ENCODE data around the gene ARAP3. TPM values are rescaled to one million over a fixed set of nuclear protein-coding genes. Genes with fewer than 3 reads are reported as not detected.

Gene ARAP3
- total RNA-seq, 1 experiment from 2014 or later = 15.1 TPM

- no peak for TF ChIP-seq EZH2 (IDR thresholded peaks at IDR 0.05)
Measured at GRCh38 chr5:141722266-141722665, 40.2 kb upstream of the ARAP3 start (continued).

- no TSS peak for BruUV-seq (replicated peaks)
- H3K36me3 ChIP-seq (ENCODE audit: control insufficient read depth in 1 of 2, insufficient read depth in 2 of 2, low read length in 2 of 2) = no peaks in the 10 kb centered on the region
- H3K4me3 ChIP-seq (replicated peaks in 1 of 2; ENCODE audit: low read depth in 1 of 2, low read length in 2 of 2) = no peak overlapping the region
- no peak for TF ChIP-seq EZH2phosphoT487 (IDR thresholded peaks at IDR 0.05; ENCODE audit: borderline replicate concordance)
- no peak for TF ChIP-seq CBX3 (IDR thresholded peaks at IDR 0.05; ENCODE audit: low read depth)
- H3K9ac ChIP-seq (ENCODE audit: low read length) = no peak overlapping the region
- no peak overlapping the region for H2AFZ ChIP-seq (ENCODE audit: low read depth, low read length, poor library complexity, severe bottlenecking)
- ChIA-PET RAD21 (ENCODE audit: low non-redundant PET in 1 of 2, low total read pairs in 2 of 2, uncharacterized antibody in 2 of 2, unreplicated experiment in 2 of 2) (no interaction called here), POLR2A (no interaction called here), CTCF (interaction anchor here (1.0 to 1.2 kb wide), 2 partner anchors 94 to 252 kb away, joined by 3 read pairs; partner anchors contain the start of gene RNF14)
- no peaks in the 10 kb centered on the region for H4K20me1 ChIP-seq (ENCODE audit: insufficient read depth)
- DNase-seq (ENCODE audit: low read depth, low spot score) (no peak), ATAC-seq (no peak; the same call in 1 of the 2 replicates)
- no peak overlapping the region for H3K27ac ChIP-seq (ENCODE audit: low read depth, low read length)
- no peak overlapping the region for H3K4me2 ChIP-seq (ENCODE audit: low read length)
- no peaks in the 10 kb centered on the region for H3K79me2 ChIP-seq (ENCODE audit: insufficient read depth, low read length)
- H3K4me1 ChIP-seq (ENCODE audit: control insufficient read depth in 1 of 2, insufficient read depth in 2 of 2, low read length in 2 of 2) = peaks cover 22 to 38% of the 10 kb centered on the region in 2 experiments
- intact Hi-C loops (cut with micrococcal nuclease) = no loop called here
- no peaks in the 10 kb centered on the region for H3K9me2 ChIP-seq (ENCODE audit: insufficient read depth)
- no peaks in the 10 kb centered on the region for H3K9me3 ChIP-seq (ENCODE audit: control insufficient read depth in 1 of 2, insufficient read depth in 1 of 2, low read depth in 1 of 2, low read length in 2 of 2)
- H3K27me3 ChIP-seq (ENCODE audit: insufficient read depth, low read length) = no peaks in the 10 kb centered on the region
Measured at GRCh38 chr5:141717043-141717442, 35.0 kb upstream of the ARAP3 start.

GRCh38 chr5:141716468-141716867 lies 34.4 kb upstream of the ARAP3 start:
- ATAC-seq = no peak
- RAD21 ChIA-PET (ENCODE audit: low non-redundant PET in 1 of 2, low total read pairs in 2 of 2, uncharacterized antibody in 2 of 2, unreplicated experiment in 2 of 2) = no interaction called here
- H3K4me2 ChIP-seq (ENCODE audit: low read length) = peak overlapping the region; percentile 63
- H3K9me2 ChIP-seq (ENCODE audit: insufficient read depth) = no peaks in the 10 kb centered on the region
- CTCF ChIA-PET = interaction anchor here (1.0 to 1.2 kb wide), 2 partner anchors 95 to 253 kb away, joined by 3 read pairs; partner anchors contain the start of gene RNF14
- no peak overlapping the region for H3K4me3 ChIP-seq (replicated peaks in 1 of 2; ENCODE audit: low read depth in 1 of 2, low read length in 2 of 2)
- no TSS peak for BruUV-seq (replicated peaks)
- no peaks in the 10 kb centered on the region for H3K36me3 ChIP-seq (ENCODE audit: control insufficient read depth in 1 of 2, insufficient read depth in 2 of 2, low read length in 2 of 2)
- H3K9me3 ChIP-seq (ENCODE audit: control insufficient read depth in 1 of 2, insufficient read depth in 1 of 2, low read depth in 1 of 2, low read length in 2 of 2) = no peaks in the 10 kb centered on the region
- H3K4me1 ChIP-seq (ENCODE audit: control insufficient read depth in 1 of 2, insufficient read depth in 2 of 2, low read length in 2 of 2) = peaks cover 22 to 38% of the 10 kb centered on the region in 2 experiments
- no peaks in the 10 kb centered on the region for H3K79me2 ChIP-seq (ENCODE audit: insufficient read depth, low read length)
- no peak overlapping the region for H2AFZ ChIP-seq (ENCODE audit: low read depth, low read length, poor library complexity, severe bottlenecking)
- H3K9ac ChIP-seq (ENCODE audit: low read length) = no peak overlapping the region
- intact Hi-C loops (cut with micrococcal nuclease) = no loop called here
- no peak overlapping the region for H3K27ac ChIP-seq (ENCODE audit: low read depth, low read length)
- H4K20me1 ChIP-seq (ENCODE audit: insufficient read depth) = no peaks in the 10 kb centered on the region
- no peaks in the 10 kb centered on the region for H3K27me3 ChIP-seq (ENCODE audit: insufficient read depth, low read length)
- no peak for DNase-seq (ENCODE audit: low read depth, low spot score)
- POLR2A ChIA-PET = no interaction called here
- TF ChIP-seq MAX (IDR thresholded peaks at IDR 0.05) (peak; percentile 22; the same call in 1 of the 2 replicates), EZH2 (IDR thresholded peaks at IDR 0.05) (no peak), CBX3 (IDR thresholded peaks at IDR 0.05; ENCODE audit: low read depth) (no peak), ZBTB33 (IDR thresholded peaks at IDR 0.05; ENCODE audit: extremely low read depth, insufficient replicate concordance, low read length) (no peak), ZNF274 (IDR thresholded peaks at IDR 0.05; ENCODE audit: low read depth, low read length) (no peak), ZFX (IDR thresholded peaks at IDR 0.05) (no peak), SRF (IDR thresholded peaks at IDR 0.05; ENCODE audit: low read depth) (no peak), SIN3A (IDR thresholded peaks at IDR 0.05; ENCODE audit: low read depth) (no peak), CEBPB (IDR thresholded peaks at IDR 0.05; ENCODE audit: low read depth) (no peak), EGR1 (IDR thresholded peaks at IDR 0.05; ENCODE audit: low read depth) (no peak), CTCF (IDR thresholded peaks at IDR 0.05 in 2 of 3, conservative IDR thresholded peaks at IDR 0.05 in 1 of 3; ENCODE audit: borderline replicate concordance in 1 of 3, insufficient read depth in 1 of 3, low read depth in 2 of 3, low read length in 2 of 3) (no peak), POLR2AphosphoS5 (IDR thresholded peaks at IDR 0.05; ENCODE audit: low read depth, low read length) (no peak), FOSL1 (IDR thresholded peaks at IDR 0.05; ENCODE audit: low read depth) (no peak), RAD21 (IDR thresholded peaks at IDR 0.05; ENCODE audit: low read depth) (no peak), ELF1 (IDR thresholded peaks at IDR 0.05; ENCODE audit: borderline replicate concordance, low read depth) (no peak), SP1 (IDR thresholded peaks at IDR 0.05; ENCODE audit: low read depth) (0 out of 2 replicates have a peak, but pooled peaks have one; percentile 6)
